Natural killer cell treated with Interleukin-12 subunit alpha and Interleukin-12 subunit beta and Interleukin-15 and Interleukin-18, amount 100 ng/mL, for 72 hours (primary cell): ENCODE data around the gene ADGRL1. TPM values are rescaled to one million over a fixed set of nuclear protein-coding genes. Genes with fewer than 3 reads are reported as not detected.
"Not testable (repeated sequence)": the region's sequence is repeated elsewhere in the genome, so short reads cannot be mapped to it uniquely, and the experiment has no call there.

ENCODE experiments used
- ATAC-seq, 2 donors: fragments of 150-1000 bp; cut with Tn5 transposase in 1 of 2; sonication (Bioruptor Pico), chemical (Tn5 transposase) in 1 of 2; 2 replicates each; pipeline ENCODE4 v1.10.0; 2021
- DNase-seq: peaks from one replicate; pipeline ENCODE4 v3.0.0; 2022; ENCODE audit warnings: low spot score
- H3K27ac Mint-ChIP-seq, 2 donors: 1 replicate in 1 of 2; 2 replicates in 1 of 2; pipeline ENCODE4 v1.8.0; 2022; ENCODE audit warnings: mixed read lengths in 2 of 2, mild to moderate bottlenecking in 1 of 2, moderate library complexity in 1 of 2
- H3K27me3 Mint-ChIP-seq, 2 donors: 1 replicate in 1 of 2; 2 replicates in 1 of 2; pipeline ENCODE4 v1.8.0; 2022; ENCODE audit warnings: mixed read lengths in 2 of 2
- H3K36me3 Mint-ChIP-seq: one replicate; pipeline ENCODE4 v1.8.0; 2022; ENCODE audit warnings: mixed read lengths
- H3K4me1 Mint-ChIP-seq, 2 donors: 1 replicate in 1 of 2; 2 replicates in 1 of 2; pipeline ENCODE4 v1.8.0; 2022; ENCODE audit warnings: low read depth in 2 of 2, mixed read lengths in 2 of 2, mild to moderate bottlenecking in 1 of 2
- H3K4me3 Mint-ChIP-seq: one replicate; pipeline ENCODE4 v1.8.0; 2022; ENCODE audit warnings: mixed read lengths
- H3K9me3 Mint-ChIP-seq: 2 replicates; pipeline ENCODE4 v1.8.0; 2022; ENCODE audit warnings: mixed read lengths
- total RNA-seq, 2 donors: library from RNA; stranded (reverse); gene quantifications; one replicate each; pipeline ENCODE4 v1.2.3, GENCODE V29; 2022

Gene ADGRL1
- total RNA-seq, 2 donors from 2014 or later, result 6.5 to 8.2 TPM

DNA sequence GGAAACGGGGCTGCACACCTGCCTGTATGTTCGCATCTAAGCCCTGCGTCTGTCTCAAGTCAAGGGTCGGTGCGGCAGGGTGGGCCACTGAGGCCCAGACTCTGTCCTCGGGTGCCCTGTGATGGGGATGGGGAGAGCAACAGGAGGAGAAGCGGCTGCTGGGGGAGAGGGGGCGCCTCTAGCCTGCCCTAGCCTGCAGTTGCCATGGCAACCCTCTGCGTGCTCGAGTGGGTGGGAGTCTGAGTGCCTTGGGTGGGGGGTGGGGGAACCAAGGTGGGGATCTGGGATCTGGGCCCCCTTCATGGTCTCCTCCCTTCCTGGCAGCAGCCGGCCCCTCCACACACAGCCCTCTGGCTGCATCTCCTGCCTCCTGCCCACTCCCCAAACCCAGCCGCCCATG, 10.8 kb downstream of the ADGRL1 start:
- not testable (repeated sequence) for H3K27ac Mint-ChIP-seq, ATAC-seq, H3K27me3 Mint-ChIP-seq, H3K9me3 Mint-ChIP-seq, H3K36me3 Mint-ChIP-seq, DNase-seq, H3K4me3 Mint-ChIP-seq
- peaks cover 23 to 24% of the 10 kb centered on the region in 2 donors for H3K4me1 Mint-ChIP-seq

DNA sequence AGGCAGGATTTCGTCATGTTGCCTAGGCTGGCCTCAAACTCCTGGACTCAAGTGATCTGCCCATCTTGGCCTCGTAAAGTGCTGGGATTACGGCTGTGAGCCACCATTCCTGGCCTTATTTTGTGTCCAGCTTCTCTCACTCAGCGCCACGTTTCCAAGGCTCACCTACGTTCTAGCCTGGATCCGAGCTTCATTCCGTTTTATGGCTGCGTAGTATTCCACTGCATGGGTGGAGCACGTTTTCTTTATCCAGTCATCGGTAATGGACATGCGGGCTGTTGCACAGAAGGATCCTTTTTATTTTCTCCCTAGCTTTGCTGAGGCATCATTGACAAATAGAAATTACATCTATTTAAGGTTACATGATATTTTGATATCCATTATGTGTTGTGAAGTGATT, 16.6 kb downstream of the ADGRL1 start:
- H3K27me3 Mint-ChIP-seq, result no peaks in the 10 kb centered on the region
- H3K4me1 Mint-ChIP-seq, result peaks cover 0 to 14% of the 10 kb centered on the region in 2 donors
- DNase-seq, result no peak
- no peak overlapping the region for H3K27ac Mint-ChIP-seq
- H3K4me3 Mint-ChIP-seq, result no peak overlapping the region
- H3K9me3 Mint-ChIP-seq, result no peaks in the 10 kb centered on the region
- ATAC-seq, result no peak
- H3K36me3 Mint-ChIP-seq, result no peaks in the 10 kb centered on the region

DNA sequence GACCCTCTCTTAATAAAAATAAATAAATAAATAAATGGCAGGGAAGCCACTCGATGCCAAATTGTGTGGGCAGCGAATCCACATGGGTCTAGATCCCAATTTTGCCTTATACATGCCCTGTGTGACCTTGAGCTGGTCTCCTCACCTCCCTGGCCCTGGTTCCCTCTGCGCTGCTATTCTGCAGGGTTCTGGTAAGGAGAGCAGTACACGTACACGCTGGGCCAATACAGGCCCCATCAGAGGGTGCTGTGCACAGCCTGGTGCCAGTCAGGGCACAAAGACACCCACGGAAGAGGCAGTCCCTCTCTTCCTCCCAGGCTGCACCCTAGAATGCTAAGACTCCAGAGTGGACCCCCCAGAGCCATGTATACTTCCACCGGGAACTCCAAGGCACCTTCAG, 17.9 kb downstream of the ADGRL1 start:
- not testable (repeated sequence) for H3K27ac Mint-ChIP-seq, H3K36me3 Mint-ChIP-seq, DNase-seq

DNA sequence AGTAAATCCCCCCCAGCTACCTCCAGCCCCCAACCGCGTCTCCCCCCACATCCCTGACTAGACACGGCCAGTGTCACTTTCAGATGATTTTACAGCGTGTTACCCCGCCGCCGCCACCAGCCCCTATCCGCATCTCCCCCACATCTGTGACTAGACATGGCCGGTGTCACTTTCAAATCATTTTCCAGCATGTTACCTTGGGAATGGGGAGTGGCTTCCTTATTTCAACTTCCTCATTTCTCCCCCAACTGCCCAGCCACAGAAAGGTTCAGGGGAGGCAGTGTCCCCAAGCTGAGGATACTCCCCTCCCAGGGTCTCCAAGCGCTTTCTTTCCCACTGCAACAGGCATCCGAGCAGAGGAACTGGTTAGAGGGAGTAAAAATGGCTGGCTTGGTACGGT, 18.4 kb downstream of the ADGRL1 start:
- Mint-ChIP-seq H3K36me3 (no peaks in the 10 kb centered on the region), H3K4me1 (peaks cover 0 to 14% of the 10 kb centered on the region in 2 donors), H3K4me3 (no peak overlapping the region), H3K9me3 (no peaks in the 10 kb centered on the region), H3K27ac (no peak overlapping the region), H3K27me3 (no peaks in the 10 kb centered on the region)
- no peak for ATAC-seq
- DNase-seq, result no peak

More for the DNA sequence above, 17.9 kb downstream of the ADGRL1 start:
- peak in 1 of 2 donors; percentile 20 for ATAC-seq
- H3K27me3 Mint-ChIP-seq, H3K4me3 Mint-ChIP-seq, H3K9me3 Mint-ChIP-seq: not testable (repeated sequence)
- H3K4me1 Mint-ChIP-seq, result peaks cover 0 to 14% of the 10 kb centered on the region in 2 donors

- H3K27me3 Mint-ChIP-seq, H3K9me3 Mint-ChIP-seq, H3K36me3 Mint-ChIP-seq, ATAC-seq, DNase-seq, H3K4me3 Mint-ChIP-seq: not testable (repeated sequence)
- H3K27ac Mint-ChIP-seq, result peak overlapping the region in 1 of 2 donors; percentile 48
- peaks cover 0 to 14% of the 10 kb centered on the region in 2 donors for H3K4me1 Mint-ChIP-seq
Observed at GRCh38 chr19:14186684-14187083, 19.3 kb downstream of the ADGRL1 start.

- DNase-seq, H3K9me3 Mint-ChIP-seq: not testable (repeated sequence)
Observed at GRCh38 chr19:14185691-14186090, 20.3 kb downstream of the ADGRL1 start.

DNA sequence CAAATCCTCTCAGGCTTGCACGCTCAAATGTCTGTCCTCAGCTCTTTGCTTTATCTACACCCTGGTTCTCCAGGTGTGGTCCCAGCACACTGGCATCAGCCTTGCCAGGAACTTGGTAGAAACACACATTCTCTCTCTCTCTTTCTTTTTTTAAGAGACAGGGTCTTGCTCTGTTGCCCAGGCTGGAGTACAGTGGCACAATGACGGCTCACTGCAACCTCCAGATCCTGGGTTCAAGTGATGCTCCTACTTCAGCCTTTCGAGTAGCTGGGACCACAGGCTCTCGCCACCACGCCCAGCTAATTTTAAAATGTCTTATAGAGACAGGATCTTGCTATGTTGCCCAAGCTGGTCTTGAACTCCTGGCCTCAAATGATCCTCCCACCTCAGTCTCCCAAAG, 20.8 kb downstream of the ADGRL1 start:
- Mint-ChIP-seq H3K4me1 (peaks cover 0 to 6% of the 10 kb centered on the region in 2 donors), H3K27me3 (no peaks in the 10 kb centered on the region), H3K4me3 (no peak overlapping the region), H3K9me3 (no peaks in the 10 kb centered on the region), H3K36me3 (no peaks in the 10 kb centered on the region), H3K27ac (no peak overlapping the region)
- ATAC-seq (no peak), DNase-seq (no peak)

More at GRCh38 chr19:14185691-14186090, 20.3 kb downstream of the ADGRL1 start:
- H3K4me1 Mint-ChIP-seq, result peaks cover 0 to 11% of the 10 kb centered on the region in 2 donors
- H3K27ac Mint-ChIP-seq, result peak overlapping the region in 1 of 2 donors; percentile 48
- not testable (repeated sequence) for H3K36me3 Mint-ChIP-seq, H3K4me3 Mint-ChIP-seq, H3K27me3 Mint-ChIP-seq, ATAC-seq

DNA sequence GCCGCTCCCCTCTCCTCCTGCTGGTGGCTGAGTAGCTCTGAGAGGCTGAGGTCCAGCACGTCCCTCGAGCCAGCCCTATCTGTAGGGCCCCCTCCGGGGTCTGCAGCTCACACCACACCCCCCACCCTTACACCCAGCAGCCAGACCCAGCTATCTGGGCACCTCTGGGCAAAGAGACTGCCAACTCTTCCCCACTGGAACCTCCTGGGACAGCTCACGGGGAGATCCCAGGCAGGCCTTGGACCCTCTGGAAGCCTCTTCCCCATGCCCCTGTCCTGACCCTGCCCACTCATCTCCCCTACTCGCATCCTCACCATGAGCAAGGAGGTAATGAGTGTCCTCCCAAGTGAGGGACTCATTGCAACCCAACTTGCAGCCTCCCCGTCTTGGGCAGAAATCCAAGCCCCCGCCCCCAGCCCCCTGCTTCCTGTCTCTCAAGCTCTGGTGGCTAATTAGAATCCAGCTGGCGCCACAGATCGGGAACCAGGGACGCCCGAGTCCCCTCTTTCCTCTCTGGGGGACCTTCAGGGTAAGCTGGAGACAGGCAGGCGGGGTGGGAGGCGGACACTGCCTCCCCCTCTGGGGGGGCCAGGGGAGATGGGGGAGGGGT, 22.1 kb downstream of the ADGRL1 start:
- ATAC-seq (no peak), DNase-seq (no peak)
- Mint-ChIP-seq H3K36me3 (no peaks in the 10 kb centered on the region), H3K4me1 (peaks cover 0 to 6% of the 10 kb centered on the region in 2 donors), H3K4me3 (no peak overlapping the region), H3K27ac (no peak overlapping the region), H3K27me3 (no peaks in the 10 kb centered on the region), H3K9me3 (no peaks in the 10 kb centered on the region)

DNA sequence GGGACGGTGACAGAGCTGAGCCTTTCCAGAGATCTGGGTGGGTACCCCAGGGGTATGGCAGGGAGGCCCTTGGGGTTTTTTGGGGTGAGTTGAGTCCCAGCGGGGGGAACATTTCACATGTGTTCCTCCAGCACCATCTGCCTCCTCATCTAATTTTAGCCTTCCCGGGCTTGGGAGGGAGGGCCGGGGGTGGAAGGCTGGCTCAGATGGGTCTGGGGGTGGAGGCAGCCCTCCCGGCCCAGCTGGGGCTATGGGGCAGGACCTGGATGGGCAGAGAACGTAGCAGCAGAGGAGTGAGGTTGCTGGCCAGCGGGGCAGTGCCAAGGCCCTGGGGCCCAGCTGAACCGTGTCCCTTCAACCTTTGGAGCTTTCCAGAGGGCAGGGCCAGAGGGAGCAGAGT, 23.5 kb downstream of the ADGRL1 start:
- H3K27me3 Mint-ChIP-seq, result no peaks in the 10 kb centered on the region
- H3K36me3 Mint-ChIP-seq, result no peaks in the 10 kb centered on the region
- H3K4me3 Mint-ChIP-seq, result no peak overlapping the region
- H3K9me3 Mint-ChIP-seq, result no peaks in the 10 kb centered on the region
- ATAC-seq (no peak), DNase-seq (no peak)
- peaks cover 0 to 4% of the 10 kb centered on the region in 2 donors for H3K4me1 Mint-ChIP-seq
- H3K27ac Mint-ChIP-seq, result no peak overlapping the region

- Mint-ChIP-seq H3K4me3 (no peak overlapping the region), H3K27me3 (no peaks in the 10 kb centered on the region), H3K36me3 (no peaks in the 10 kb centered on the region), H3K9me3 (no peaks in the 10 kb centered on the region), H3K27ac (no peak overlapping the region), H3K4me1 (peaks cover 0 to 4% of the 10 kb centered on the region in 2 donors)
- DNase-seq (no peak), ATAC-seq (no peak)
Observed at GRCh38 chr19:14181906-14182305, 24.1 kb downstream of the ADGRL1 start.

DNA sequence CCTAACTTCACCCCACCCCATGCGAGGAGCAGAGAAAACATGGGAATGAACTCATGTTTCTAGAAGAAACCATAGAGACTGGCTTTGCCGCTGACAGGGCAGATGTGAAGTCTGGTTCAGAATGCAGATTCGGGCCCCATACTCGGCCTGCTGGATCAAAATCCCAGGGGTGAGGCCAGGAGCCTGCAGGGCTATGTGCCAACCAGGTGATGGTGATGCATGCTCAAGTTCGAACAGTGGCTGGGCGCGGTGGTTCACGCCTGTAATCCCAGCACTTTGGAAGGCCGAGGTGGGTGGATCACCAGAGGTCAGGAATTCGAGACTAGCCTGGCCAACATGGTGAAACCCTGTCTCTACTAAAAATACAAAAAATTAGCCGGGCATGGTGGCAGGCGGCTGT, 24.8 kb downstream of the ADGRL1 start:
- not testable (repeated sequence) for ATAC-seq, H3K36me3 Mint-ChIP-seq, H3K27ac Mint-ChIP-seq, H3K4me1 Mint-ChIP-seq, H3K9me3 Mint-ChIP-seq, H3K4me3 Mint-ChIP-seq, H3K27me3 Mint-ChIP-seq, DNase-seq

DNA sequence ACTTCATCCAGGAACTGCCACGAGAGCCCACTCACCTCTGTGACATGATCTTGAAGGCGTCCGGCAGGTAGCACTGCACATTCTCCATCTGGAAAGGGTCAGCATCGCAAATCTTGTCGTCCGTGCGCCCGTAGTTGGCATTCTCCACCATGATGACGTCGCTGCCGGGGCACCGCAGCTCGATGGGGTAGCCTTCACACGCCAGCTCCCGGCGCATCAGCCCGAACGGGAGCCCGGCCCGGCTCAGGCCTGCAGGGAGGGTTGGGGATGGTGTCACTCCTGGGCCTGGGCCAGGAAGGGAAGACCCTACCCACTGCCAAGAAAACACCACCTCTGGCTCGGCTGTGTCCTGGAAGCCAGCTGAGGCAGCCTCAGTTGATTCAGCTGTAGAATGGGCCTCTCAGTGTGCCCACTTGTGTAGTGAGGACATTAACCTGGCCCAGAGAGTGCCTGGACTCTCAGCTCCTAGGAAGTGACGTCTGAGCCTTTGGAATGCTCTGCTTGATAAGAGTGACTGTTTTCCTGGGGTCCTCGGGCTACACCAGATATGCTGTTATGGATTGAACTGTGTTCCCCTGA, 28.4 kb downstream of the ADGRL1 start:
- no peaks in the 10 kb centered on the region for H3K9me3 Mint-ChIP-seq
- H3K27me3 Mint-ChIP-seq, result no peaks in the 10 kb centered on the region
- peaks cover 9% of the 10 kb centered on the region in 2 donors for H3K4me1 Mint-ChIP-seq
- H3K36me3 Mint-ChIP-seq, result peaks cover 6% of the 10 kb centered on the region
- H3K27ac Mint-ChIP-seq, result no peak overlapping the region
- no peak overlapping the region for H3K4me3 Mint-ChIP-seq
- no peak for DNase-seq
- ATAC-seq, result no peak

DNA sequence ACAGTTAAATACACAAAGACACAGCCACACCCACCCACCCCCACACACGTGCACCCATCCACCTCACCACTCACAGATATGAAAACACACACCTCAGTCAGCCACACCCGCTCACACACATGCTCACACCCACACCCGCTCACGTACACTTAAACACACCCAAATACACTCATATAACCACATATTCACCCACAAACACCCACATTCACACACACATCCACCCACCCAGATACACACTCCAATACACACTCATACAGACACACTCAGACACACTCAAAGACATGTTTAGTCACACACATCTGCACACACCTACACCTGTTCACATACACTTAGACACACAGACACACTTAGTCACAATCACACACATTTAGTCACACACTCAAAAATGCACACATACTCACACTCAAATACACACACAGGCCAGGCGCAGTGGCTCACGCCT, 30.6 kb downstream of the ADGRL1 start:
- Mint-ChIP-seq H3K36me3 (peaks cover 6% of the 10 kb centered on the region), H3K4me3 (no peak overlapping the region), H3K27me3 (no peaks in the 10 kb centered on the region), H3K9me3 (no peaks in the 10 kb centered on the region), H3K4me1 (peaks cover 9% of the 10 kb centered on the region in 2 donors), H3K27ac (peak overlapping the region in 1 of 2 donors; percentile 12)
- ATAC-seq (no peak), DNase-seq (no peak)

- Mint-ChIP-seq H3K27ac (peak overlapping the region in 1 of 2 donors; percentile 12), H3K4me1 (peaks cover 9% of the 10 kb centered on the region in 2 donors), H3K4me3 (no peak overlapping the region), H3K27me3 (no peaks in the 10 kb centered on the region), H3K9me3 (no peaks in the 10 kb centered on the region), H3K36me3 (peaks cover 6% of the 10 kb centered on the region)
- DNase-seq, result no peak
- ATAC-seq, result no peak
Observed at GRCh38 chr19:14174883-14175282, 31.1 kb downstream of the ADGRL1 start.
